H1 (cell line): ENCODE measurements around the gene LHX8. TPM values are rescaled to one million over a fixed set of nuclear protein-coding genes. Genes with fewer than 3 reads are reported as not detected.

Experiments used
- CTCF ChIA-PET: fragments of 300-600 bp; sonication (Branson Sonifier 250); formaldehyde crosslinking; loops from one replicate; lab custom pipeline; 2021; ENCODE audit not compliant: partially characterized antibody; lab: Charles Lee
- POLR2A ChIA-PET: fragments of 300-600 bp; sonication (Branson Sonifier 250); formaldehyde crosslinking; loops from one replicate; lab custom pipeline; 2021; ENCODE audit warnings: inconsistent platforms; ENCODE audit not compliant: partially characterized antibody; lab: Charles Lee
- DNase-seq, 2 experiments: peaks; one replicate each; pipeline versions ENCODE4 v3.0.0 to v3.0.0-alpha.2; 2010 to 2022; ENCODE audit warnings: low spot score in 2 of 2, low read depth in 1 of 2, mixed read lengths in 1 of 2
- FAIRE-seq: peaks from 2 replicates; lab custom pipeline; 2011; peaks lifted over from hg19 to GRCh38; lab: Jason Lieb, UNC
- H2AFZ ChIP-seq: 2 replicates; pipeline ENCODE4 v1.8.1; 2012; ENCODE audit warnings: low read length, inconsistent platforms
- H2AK5ac ChIP-seq: 2 replicates; pipeline ENCODE4 v1.6.1; 2013; ENCODE audit warnings: low read depth, low read length
- H2BK120ac ChIP-seq: replicated peaks from 2 replicates; pipeline ENCODE3; 2013; ENCODE audit warnings: low read depth, low read length, inconsistent platforms
- H2BK12ac ChIP-seq: 2 replicates; pipeline ENCODE4 v1.6.1; 2013; ENCODE audit warnings: low read depth, low read length
- H2BK15ac ChIP-seq: 2 replicates; pipeline ENCODE4 v1.6.1; 2013; ENCODE audit warnings: low read length
- H2BK20ac ChIP-seq: 2 replicates; pipeline ENCODE4 v1.6.1; 2013; ENCODE audit warnings: low read length
- H2BK5ac ChIP-seq: 2 replicates; pipeline ENCODE4 v1.6.1; 2013; ENCODE audit warnings: low read depth, low read length
- H3K14ac ChIP-seq: 2 replicates; pipeline ENCODE4 v1.6.1; 2013; ENCODE audit warnings: inconsistent platforms; ENCODE audit not compliant: insufficient read length
- H3K18ac ChIP-seq: 2 replicates; pipeline ENCODE4 v1.6.1; 2013; ENCODE audit warnings: low read length; ENCODE audit errors: extremely low read depth
- H3K23ac ChIP-seq: 2 replicates; pipeline ENCODE4 v1.6.1; 2013; ENCODE audit warnings: inconsistent platforms; ENCODE audit not compliant: insufficient read length
- H3K23me2 ChIP-seq: 2 replicates; pipeline ENCODE4 v1.6.1; 2013; ENCODE audit warnings: low read depth, low read length
- H3K27ac ChIP-seq: 2 replicates; pipeline ENCODE4 v1.6.1; 2011; ENCODE audit warnings: low read depth, low read length, inconsistent platforms
- H3K27me3 ChIP-seq, 4 experiments: replicated peaks in 1 of 4; 1 replicate in 1 of 4; 2 replicates in 3 of 4; pipeline versions ENCODE4 v1.6.1 to v1.8.1; 2011 to 2013; ENCODE audit warnings: low read length in 3 of 4, mild to moderate bottlenecking in 3 of 4, inconsistent platforms in 2 of 4, mixed read lengths in 2 of 4, moderate library complexity in 1 of 4; ENCODE audit not compliant: control insufficient read depth in 3 of 4, insufficient read depth in 3 of 4; ENCODE audit errors: extremely low read depth in 1 of 4
- H3K36me3 ChIP-seq, 4 experiments: 2 replicates each; pipeline versions ENCODE4 v1.6.1 to v1.8.1; 2011 to 2013; ENCODE audit warnings: mild to moderate bottlenecking in 4 of 4, low read length in 3 of 4, moderate library complexity in 2 of 4, control low read depth in 1 of 4, inconsistent platforms in 1 of 4; ENCODE audit not compliant: insufficient read depth in 4 of 4, control insufficient read depth in 2 of 4
- H3K4ac ChIP-seq: replicated peaks from 2 replicates; pipeline ENCODE3; 2013; ENCODE audit warnings: low read length, low read depth, mixed read lengths, inconsistent platforms; ENCODE audit not compliant: insufficient read length
- H3K4me1 ChIP-seq, 4 experiments: replicated peaks in 1 of 4; 1 replicate in 1 of 4; 2 replicates in 3 of 4; pipeline versions ENCODE4 v1.6.1 to v1.8.1; 2011 to 2013; ENCODE audit warnings: low read length in 3 of 4, inconsistent platforms in 2 of 4, mixed read lengths in 1 of 4; ENCODE audit not compliant: insufficient read depth in 4 of 4, control insufficient read depth in 3 of 4
- H3K4me2 ChIP-seq, 2 experiments: 2 replicates each; pipeline versions ENCODE4 v1.6.1 to v1.8.1; 2011 to 2013; ENCODE audit warnings: low read depth in 2 of 2, low read length in 2 of 2, control low read depth in 1 of 2, inconsistent platforms in 1 of 2, mild to moderate bottlenecking in 1 of 2; ENCODE audit not compliant: insufficient read depth in 1 of 2
- H3K4me3 ChIP-seq, 4 experiments: fragments of 200-600, 300-600 bp in 1 of 4; sonication (generic), shearing (Covaris generic), sonication (Bioruptor Twin) in 1 of 4; 2 replicates each; pipeline versions ENCODE4 v1.5.1 to v1.8.1; 2011 to 2016; ENCODE audit warnings: low read length in 4 of 4, low read depth in 3 of 4, control low read depth in 2 of 4, inconsistent platforms in 2 of 4, mild to moderate bottlenecking in 2 of 4, mixed read lengths in 1 of 4, moderate library complexity in 1 of 4; ENCODE audit not compliant: insufficient read depth in 2 of 4; ENCODE audit errors: extremely low read depth in 1 of 4
- H3K56ac ChIP-seq: replicated peaks from 2 replicates; pipeline ENCODE3; 2013; ENCODE audit warnings: low read depth, mild to moderate bottlenecking, mixed read lengths, low read length, inconsistent platforms; ENCODE audit not compliant: insufficient read length
- H3K79me1 ChIP-seq: 2 replicates; pipeline ENCODE4 v1.6.1; 2013; ENCODE audit warnings: low read depth, low read length, control low read depth
- H3K79me2 ChIP-seq, 2 experiments: 2 replicates each; pipeline versions ENCODE4 v1.6.1 to v1.8.1; 2012 to 2013; ENCODE audit warnings: low read length in 2 of 2, mild to moderate bottlenecking in 2 of 2, inconsistent platforms in 1 of 2; ENCODE audit not compliant: insufficient read depth in 2 of 2, control insufficient read depth in 1 of 2
- H3K9ac ChIP-seq, 4 experiments: replicated peaks in 1 of 4; 1 replicate in 1 of 4; 2 replicates in 3 of 4; pipeline versions ENCODE4 v1.6.1 to v1.8.1; 2011 to 2013; ENCODE audit warnings: low read depth in 3 of 4, low read length in 3 of 4, control low read depth in 2 of 4, mild to moderate bottlenecking in 2 of 4, moderate library complexity in 2 of 4, inconsistent platforms in 1 of 4; ENCODE audit errors: extremely low read depth in 1 of 4
- H3K9me3 ChIP-seq, 2 experiments: 2 replicates each; pipeline versions ENCODE4 v1.6.1 to v1.8.1; 2012 to 2013; ENCODE audit warnings: mild to moderate bottlenecking in 2 of 2, moderate library complexity in 2 of 2, control low read depth in 1 of 2, inconsistent platforms in 1 of 2, low read depth in 1 of 2, low read length in 1 of 2, mixed read lengths in 1 of 2; ENCODE audit not compliant: insufficient read depth in 2 of 2
- H4K20me1 ChIP-seq, 2 experiments: replicated peaks in 1 of 2; 2 replicates each; pipeline versions ENCODE3 to v1.8.1; 2011 to 2013; ENCODE audit warnings: inconsistent platforms in 2 of 2, low read length in 2 of 2, mild to moderate bottlenecking in 1 of 2; ENCODE audit not compliant: insufficient read depth in 2 of 2, control insufficient read depth in 1 of 2
- H4K5ac ChIP-seq: 2 replicates; pipeline ENCODE4 v1.6.1; 2013; ENCODE audit warnings: low read length, low read depth, mixed read lengths, inconsistent platforms; ENCODE audit not compliant: insufficient read length
- H4K8ac ChIP-seq: 2 replicates; pipeline ENCODE4 v1.8.0; 2013; ENCODE audit warnings: mild to moderate bottlenecking, moderate library complexity, low read length, inconsistent platforms; ENCODE audit not compliant: insufficient read depth; ENCODE audit errors: extremely low read depth
- H4K91ac ChIP-seq: replicated peaks from 2 replicates; pipeline ENCODE3; 2013; ENCODE audit warnings: low read length, mixed read lengths, inconsistent platforms; ENCODE audit not compliant: insufficient read length
- HDAC6 ChIP-seq: IDR thresholded peaks from one replicate; pipeline ENCODE4 v1.7.1; 2012; ENCODE audit warnings: low read depth, mild to moderate bottlenecking, inconsistent platforms, low read length, moderate library complexity
- TAF7 ChIP-seq: optimal IDR thresholded peaks from 2 replicates; pipeline ENCODE3; 2011; ENCODE audit warnings: low read depth, mild to moderate bottlenecking, inconsistent platforms, low read length, moderate library complexity, borderline replicate concordance
- TBP ChIP-seq: IDR thresholded peaks from 2 replicates; pipeline ENCODE4 v1.6.1; 2011; ENCODE audit warnings: low read depth, low read length, improper control_type of control experiment
- WGBS, 2 experiments: shearing (Covaris generic) in 1 of 2; methylation state at CpG; one replicate each; pipeline versions ENCODE4 v1.1.6 to v1.1.7; 2013 to 2015; ENCODE audit warnings: low lambda C conversion rate in 2 of 2, mixed read lengths in 2 of 2, inconsistent platforms in 1 of 2, low coverage in 1 of 2, missing lambda C conversion rate in 1 of 2; ENCODE audit not compliant: insufficient replicate concordance in 2 of 2, insufficient coverage in 1 of 2, insufficient read length in 1 of 2; ENCODE audit errors: extremely low coverage in 1 of 2, missing lambda C conversion rate in 1 of 2; 5-methylcytosine and 5-hydroxymethylcytosine counted together
- polyA plus RNA-seq, 7 experiments: library from polyadenylated mRNA; depleted of rRNA in 3 of 7; stranded (reverse) in 5 of 7; unstranded in 2 of 7; fragments of >200 nt in 5 of 7; fragments of 200-250 nt in 2 of 7; gene quantifications; 1 replicate in 5 of 7; 2 replicates in 1 of 7; 4 replicates in 1 of 7; pipeline versions ENCODE4 v1.2.1 to v1.2.3, GENCODE V29; 2011 to 2013; ENCODE audit warnings: missing spikeins in 2 of 7, mixed read lengths in 2 of 7
- total RNA-seq: library from RNA; stranded (reverse); fragmentation: NEBNext Ultra II Directional; extraction: Animal tissue kit (Norgen Biotek cat#: 25700); gene quantifications from 2 replicates; pipeline ENCODE4 v1.2.1, GENCODE V29; 2021

LHX8 gene
- total and polyA plus RNA-seq, 2 of the 8 experiments (the other 6 are each of a cell fraction or from before 2014, with no cell fraction given), result 0.50 to 1.2 TPM

- H3K4me1 ChIP-seq, result no peaks in the 10 kb centered on the region
- H2BK5ac ChIP-seq, result no peak overlapping the region
- H3K18ac ChIP-seq, result no peak overlapping the region
- H3K56ac ChIP-seq, result no peak overlapping the region
- DNase-seq (no peak), FAIRE-seq (no peak)
- no peak overlapping the region for H3K4me2 ChIP-seq
- H3K79me2 ChIP-seq, result no peaks in the 10 kb centered on the region
- H2BK12ac ChIP-seq, result no peak overlapping the region
- H3K9me3 ChIP-seq, result no peaks in the 10 kb centered on the region
- no peak overlapping the region for H3K4me3 ChIP-seq
- no peak overlapping the region for H2BK120ac ChIP-seq
- H2AK5ac ChIP-seq, result no peak overlapping the region
- no peak overlapping the region for H4K8ac ChIP-seq
- no peak overlapping the region for H2BK15ac ChIP-seq
- H3K36me3 ChIP-seq, result no peaks in the 10 kb centered on the region
- ChIA-PET CTCF (interaction anchor here (0.8 kb wide), 1 partner anchor 14 kb away, joined by 5 read pairs; no protein-coding TSS in a partner anchor), POLR2A (no interaction called here)
- no peak overlapping the region for H3K9ac ChIP-seq
- no peak overlapping the region for H2BK20ac ChIP-seq
- no peaks in the 10 kb centered on the region for H3K79me1 ChIP-seq
- no peak overlapping the region for H3K23ac ChIP-seq
- no peak overlapping the region for H2AFZ ChIP-seq
- no peaks in the 10 kb centered on the region for H3K27me3 ChIP-seq
- TF ChIP-seq TBP (no peak), TAF7 (no peak), HDAC6 (no peak)
- H3K23me2 ChIP-seq, result no peaks in the 10 kb centered on the region
- no peaks in the 10 kb centered on the region for H4K20me1 ChIP-seq
- 91% methylated on average over 2 of the region's 2 CpGs; no CpG with 5 or more reads in 1 of the 2 experiments for WGBS, 2 experiments
- H3K27ac ChIP-seq, result no peak overlapping the region
- H4K91ac ChIP-seq, result no peak overlapping the region
- no peak overlapping the region for H3K14ac ChIP-seq
- no peak overlapping the region for H4K5ac ChIP-seq
- H3K4ac ChIP-seq, result no peak overlapping the region
These were observed 40.0 kb downstream of the LHX8 start for GRCh38 chr1:75174031-75174760.
